Measurements from ENCODE around the gene CIT.

CIT gene

DNA sequence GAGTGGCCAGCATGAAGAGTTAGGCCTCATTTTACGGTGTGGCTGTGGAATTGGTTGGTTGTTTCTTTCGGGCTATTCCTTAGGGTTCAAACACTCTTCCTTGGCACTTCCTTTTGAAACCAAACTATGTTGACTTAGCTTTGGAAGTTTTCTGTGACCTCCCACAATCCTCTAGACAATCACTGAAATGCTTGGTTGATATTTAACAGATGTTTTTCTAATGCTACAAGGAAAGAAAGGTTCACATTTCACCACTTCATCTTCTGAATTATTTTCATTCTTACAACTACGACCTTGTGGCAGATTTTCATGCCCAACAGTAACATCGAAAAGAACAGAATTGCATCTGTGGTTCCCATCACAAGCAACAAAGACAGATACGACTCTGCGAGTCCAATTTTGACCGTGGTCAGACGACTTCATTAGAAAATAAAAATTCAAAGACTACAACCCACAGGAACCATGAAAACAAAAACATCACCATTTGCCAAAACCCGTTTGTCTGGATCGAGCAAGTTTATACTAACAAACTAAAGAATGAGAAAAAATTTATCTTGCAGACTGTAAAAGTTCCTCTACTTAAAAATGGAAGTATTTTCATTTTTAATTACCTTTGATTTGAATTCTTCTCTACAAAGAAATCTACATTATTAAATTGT is 192.3 kb downstream of the CIT start:
- 96% methylated on average over 10 of the region's 10 CpGs for WGBS
- Histone ChIP-seq H3K4me1 (ENCODE audit: insufficient read depth, low read length) (no peaks in the 10 kb centered on the region), H3K27me3 (ENCODE audit: insufficient read depth, low read length) (no peaks in the 10 kb centered on the region), H3K9ac (ENCODE audit: low read depth, low read length) (no peak overlapping the region), H3K4me3 (ENCODE audit: low read length) (no peak overlapping the region), H3K9me3 (ENCODE audit: insufficient read depth, low read depth, low read length) (no peaks in the 10 kb centered on the region), H3K27ac (ENCODE audit: low read depth, low read length) (no peak overlapping the region), H3K36me3 (ENCODE audit: insufficient read depth, low read length) (peaks cover 69% of the 10 kb centered on the region)

DNA sequence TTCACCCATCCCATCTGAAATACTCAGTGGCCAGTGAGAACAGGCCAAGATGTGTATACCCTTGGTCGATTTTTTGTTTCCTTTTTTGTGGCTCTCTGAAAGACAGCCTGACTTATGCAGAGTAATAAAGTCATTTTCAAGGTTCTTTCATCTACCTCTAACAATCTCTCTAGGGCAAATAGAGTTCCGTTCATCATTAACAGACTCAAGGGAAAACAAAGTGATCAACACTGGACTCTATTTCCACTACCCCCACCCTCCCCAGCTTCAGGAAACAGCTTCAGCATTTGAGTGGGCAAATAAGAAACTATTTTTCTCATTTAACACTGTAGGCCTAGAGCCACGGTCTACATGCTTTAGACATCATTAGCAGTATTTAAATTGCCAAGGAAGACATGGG is 193.3 kb downstream of the CIT start:
- Histone ChIP-seq H3K27ac (ENCODE audit: low read depth, low read length) (no peak overlapping the region), H3K4me1 (ENCODE audit: insufficient read depth, low read length) (peaks cover 6% of the 10 kb centered on the region; the same call in 1 of the 2 replicates), H3K36me3 (ENCODE audit: insufficient read depth, low read length) (peaks cover 72% of the 10 kb centered on the region), H3K27me3 (ENCODE audit: insufficient read depth, low read length) (no peaks in the 10 kb centered on the region), H3K9me3 (ENCODE audit: insufficient read depth, low read depth, low read length) (no peaks in the 10 kb centered on the region), H3K4me3 (ENCODE audit: low read length) (no peak overlapping the region), H3K9ac (ENCODE audit: low read depth, low read length) (no peak overlapping the region)
- WGBS = 95% methylated on average over 3 of the region's 3 CpGs

DNA sequence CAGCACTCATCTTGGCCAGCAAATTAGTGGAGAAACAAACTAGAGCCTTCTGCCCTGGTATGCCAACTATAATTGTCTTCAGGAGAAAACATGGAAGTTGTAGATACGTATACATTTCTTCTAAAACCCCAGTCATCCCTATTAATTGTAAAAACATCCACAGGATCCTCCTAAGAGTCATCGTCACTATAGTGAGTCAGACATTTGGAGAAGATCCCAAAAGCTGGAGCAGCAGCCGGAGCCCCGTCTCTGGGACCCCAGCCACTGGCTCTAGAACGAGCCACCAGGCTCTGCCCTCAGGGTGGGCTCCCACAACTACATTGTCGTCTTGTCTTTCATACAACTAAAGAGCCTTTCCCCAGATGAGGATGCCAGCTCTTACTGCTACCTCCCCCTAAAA is 193.7 kb downstream of the CIT start:
- H3K9ac ChIP-seq (ENCODE audit: low read depth, low read length) = no peak overlapping the region
- WGBS = 90% methylated on average over 6 of the region's 6 CpGs
- H3K9me3 ChIP-seq (ENCODE audit: insufficient read depth, low read depth, low read length) = no peaks in the 10 kb centered on the region
- H3K36me3 ChIP-seq (ENCODE audit: insufficient read depth, low read length) = peaks cover 72% of the 10 kb centered on the region
- no peaks in the 10 kb centered on the region for H3K27me3 ChIP-seq (ENCODE audit: insufficient read depth, low read length)
- no peak overlapping the region for H3K27ac ChIP-seq (ENCODE audit: low read depth, low read length)
- H3K4me1 ChIP-seq (ENCODE audit: insufficient read depth, low read length) = peaks cover 10% of the 10 kb centered on the region; the same call in 1 of the 2 replicates
- no peak overlapping the region for H3K4me3 ChIP-seq (ENCODE audit: low read length)

DNA sequence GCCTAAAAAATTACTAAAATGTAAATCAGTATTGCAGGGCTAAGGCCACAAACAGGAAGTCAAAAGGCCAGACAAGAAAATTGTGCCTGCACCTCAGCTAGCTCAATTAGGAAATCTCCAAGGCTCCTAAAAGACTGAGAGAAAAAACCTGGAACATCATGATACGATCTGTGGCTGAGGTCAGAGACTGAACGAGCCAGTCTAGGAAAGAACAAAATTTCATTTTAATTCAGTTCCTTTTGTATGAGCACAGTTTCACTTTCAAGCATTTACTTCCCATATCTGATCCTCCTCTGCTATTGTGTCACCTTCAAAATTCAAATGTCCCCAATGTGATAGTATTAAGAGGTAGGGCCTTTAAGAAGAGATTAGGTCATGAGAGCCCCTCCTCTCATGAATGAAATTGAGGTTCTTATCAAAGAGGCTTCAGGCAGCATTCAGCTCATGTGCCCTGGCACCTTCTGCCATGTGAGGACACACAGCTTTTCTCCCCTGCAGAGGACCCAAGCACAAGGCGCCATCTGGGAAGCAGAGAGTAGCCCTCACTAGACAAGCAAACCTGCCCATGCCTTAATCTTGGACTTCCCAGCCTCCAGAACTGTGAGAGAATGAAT is 194.4 kb downstream of the CIT start:
- Histone ChIP-seq H3K36me3 (ENCODE audit: insufficient read depth, low read length) (peaks cover 72% of the 10 kb centered on the region), H3K4me3 (ENCODE audit: low read length) (no peak overlapping the region), H3K27ac (ENCODE audit: low read depth, low read length) (no peak overlapping the region), H3K9ac (ENCODE audit: low read depth, low read length) (no peak overlapping the region), H3K9me3 (ENCODE audit: insufficient read depth, low read depth, low read length) (no peaks in the 10 kb centered on the region), H3K4me1 (ENCODE audit: insufficient read depth, low read length) (peaks cover 13% of the 10 kb centered on the region; the same call in 1 of the 2 replicates), H3K27me3 (ENCODE audit: insufficient read depth, low read length) (no peaks in the 10 kb centered on the region)
- WGBS = 94% methylated on average over 3 of the region's 3 CpGs

DNA sequence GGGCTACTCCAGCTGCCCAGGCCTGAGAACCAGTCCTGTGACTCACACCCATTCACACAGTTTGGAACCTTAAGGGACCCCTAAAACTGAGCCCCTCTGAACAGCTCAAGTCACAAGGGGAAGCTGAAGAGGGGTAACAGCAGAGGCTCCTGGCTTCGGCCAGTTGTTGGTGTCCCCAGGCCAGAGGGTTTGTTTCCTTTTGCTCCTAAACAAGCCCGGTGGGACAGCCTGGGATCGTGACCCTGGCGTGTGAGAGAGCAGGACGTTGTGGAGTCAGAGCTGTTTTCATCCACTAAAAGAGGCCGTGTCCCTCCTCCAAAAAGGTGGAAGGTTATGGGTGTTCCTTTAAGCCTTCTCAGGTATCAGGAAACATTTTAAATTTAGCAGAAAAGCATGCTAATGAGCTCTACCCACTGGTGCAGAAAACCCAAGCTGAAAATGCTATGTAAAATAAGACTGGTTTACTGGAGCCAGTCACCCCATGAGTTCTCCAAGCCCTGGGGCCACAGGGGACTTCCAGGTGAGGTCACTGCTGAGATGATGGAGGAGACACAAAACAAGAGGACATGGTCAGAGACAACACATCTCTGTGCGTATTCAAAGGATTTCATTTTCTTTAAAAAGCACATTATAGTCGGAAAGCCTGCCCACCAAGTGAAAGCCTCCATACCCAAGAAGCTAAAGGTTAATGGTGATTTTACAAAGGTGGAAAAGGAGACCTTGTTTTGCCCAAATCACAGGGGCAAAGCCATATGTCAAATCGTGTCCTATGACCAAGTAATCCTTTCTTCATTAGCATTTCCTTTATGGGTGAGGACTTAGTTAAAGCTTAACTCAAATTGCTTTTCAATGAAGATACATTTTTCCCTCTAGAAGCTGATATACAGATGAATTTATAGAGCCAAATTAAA is 195.1 kb downstream of the CIT start:
- H3K36me3 ChIP-seq (ENCODE audit: insufficient read depth, low read length) = peaks cover 71% of the 10 kb centered on the region
- no peaks in the 10 kb centered on the region for H3K9me3 ChIP-seq (ENCODE audit: insufficient read depth, low read depth, low read length)
- no peak overlapping the region for H3K9ac ChIP-seq (ENCODE audit: low read depth, low read length)
- peak overlapping the region; percentile 32; the same call in 1 of the 2 replicates for H3K27ac ChIP-seq (ENCODE audit: low read depth, low read length)
- H3K4me1 ChIP-seq (ENCODE audit: insufficient read depth, low read length) = peaks cover 13% of the 10 kb centered on the region; the same call in 1 of the 2 replicates
- no peak overlapping the region for H3K4me3 ChIP-seq (ENCODE audit: low read length)
- no peaks in the 10 kb centered on the region for H3K27me3 ChIP-seq (ENCODE audit: insufficient read depth, low read length)
- WGBS = 88% methylated on average over 9 of the region's 9 CpGs

DNA sequence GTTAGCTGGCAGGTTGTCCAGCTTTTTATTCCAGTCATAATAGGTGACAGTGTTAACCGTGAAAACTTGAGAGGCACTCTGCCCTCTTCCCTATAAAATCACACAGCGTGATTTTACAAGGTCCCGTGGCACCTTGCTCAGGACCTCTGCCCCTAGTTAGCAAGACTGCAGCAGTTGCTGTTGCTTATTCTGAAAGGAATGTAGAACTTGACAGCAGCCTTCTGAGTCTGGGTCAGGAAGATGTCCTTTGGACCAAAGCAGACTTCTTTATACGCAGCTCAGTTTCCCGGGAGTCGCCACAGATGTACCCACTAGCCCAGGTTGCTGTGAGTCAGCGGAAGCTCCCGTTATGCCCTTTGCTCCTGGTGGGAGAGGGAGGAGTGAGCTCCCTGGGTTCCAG is 196.0 kb downstream of the CIT start:
- H3K27ac ChIP-seq (ENCODE audit: low read depth, low read length) = no peak overlapping the region; the same call in 1 of the 2 replicates
- H3K9ac ChIP-seq (ENCODE audit: low read depth, low read length) = no peak overlapping the region
- H3K4me3 ChIP-seq (ENCODE audit: low read length) = no peak overlapping the region
- H3K36me3 ChIP-seq (ENCODE audit: insufficient read depth, low read length) = peaks cover 71% of the 10 kb centered on the region
- no peaks in the 10 kb centered on the region for H3K9me3 ChIP-seq (ENCODE audit: insufficient read depth, low read depth, low read length)
- H3K27me3 ChIP-seq (ENCODE audit: insufficient read depth, low read length) = no peaks in the 10 kb centered on the region
- H3K4me1 ChIP-seq (ENCODE audit: insufficient read depth, low read length) = peaks cover 13% of the 10 kb centered on the region; the same call in 1 of the 2 replicates
- 96% methylated on average over 8 of the region's 8 CpGs for WGBS

DNA sequence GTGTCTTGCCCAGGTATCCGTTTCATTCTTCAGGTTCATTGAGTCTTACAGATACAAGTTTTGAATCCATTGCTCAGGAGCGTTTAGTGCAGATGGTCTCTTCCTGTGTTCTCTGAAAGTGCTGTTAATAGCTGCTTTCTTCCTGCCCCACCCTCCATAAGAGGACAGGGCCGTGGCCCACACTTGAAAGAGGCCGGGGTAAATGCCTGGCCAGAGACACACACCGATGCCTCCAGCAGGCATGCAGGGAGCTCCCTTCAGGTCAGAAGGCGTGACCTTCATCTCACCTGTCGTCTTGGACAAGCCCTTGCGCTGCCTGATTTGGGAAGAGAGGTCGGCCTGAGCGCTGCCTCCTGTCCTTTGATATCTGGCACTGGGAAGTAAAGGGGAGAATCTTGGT is 197.6 kb downstream of the CIT start:
- peak overlapping the region; percentile 5; the same call in 1 of the 2 replicates for H3K27ac ChIP-seq (ENCODE audit: low read depth, low read length)
- no peaks in the 10 kb centered on the region for H3K27me3 ChIP-seq (ENCODE audit: insufficient read depth, low read length)
- no peak overlapping the region for H3K9ac ChIP-seq (ENCODE audit: low read depth, low read length)
- H3K36me3 ChIP-seq (ENCODE audit: insufficient read depth, low read length) = peaks cover 80% of the 10 kb centered on the region
- no peaks in the 10 kb centered on the region for H3K9me3 ChIP-seq (ENCODE audit: insufficient read depth, low read depth, low read length)
- WGBS = 87% methylated on average over 10 of the region's 10 CpGs
- H3K4me1 ChIP-seq (ENCODE audit: insufficient read depth, low read length) = peaks cover 13% of the 10 kb centered on the region; the same call in 1 of the 2 replicates
- H3K4me3 ChIP-seq (ENCODE audit: low read length) = no peak overlapping the region

DNA sequence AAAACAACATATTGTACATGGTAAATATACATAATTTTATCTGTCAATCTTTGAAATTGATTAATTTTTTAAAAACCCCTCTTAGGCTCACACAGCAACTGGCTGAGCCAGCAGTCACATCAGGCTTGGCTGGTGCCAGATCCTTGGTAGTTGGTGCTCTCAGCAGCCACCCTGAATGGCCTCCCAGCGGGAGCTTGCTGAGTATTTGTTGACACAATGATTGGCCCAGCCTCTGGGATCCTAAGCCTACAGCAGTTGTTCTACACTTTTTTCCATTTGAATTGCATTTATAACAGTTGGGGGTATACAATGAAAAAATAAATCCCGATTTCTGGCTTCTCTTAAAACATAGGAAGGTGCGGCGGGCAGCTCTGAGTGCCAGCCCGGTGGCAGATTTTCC is 198.0 kb downstream of the CIT start:
- Histone ChIP-seq H3K4me1 (ENCODE audit: insufficient read depth, low read length) (peaks cover 13% of the 10 kb centered on the region; the same call in 1 of the 2 replicates), H3K9me3 (ENCODE audit: insufficient read depth, low read depth, low read length) (no peaks in the 10 kb centered on the region), H3K36me3 (ENCODE audit: insufficient read depth, low read length) (peaks cover 84% of the 10 kb centered on the region), H3K27ac (ENCODE audit: low read depth, low read length) (peak overlapping the region; percentile 5; the same call in 1 of the 2 replicates), H3K4me3 (ENCODE audit: low read length) (no peak overlapping the region), H3K9ac (ENCODE audit: low read depth, low read length) (no peak overlapping the region), H3K27me3 (ENCODE audit: insufficient read depth, low read length) (no peaks in the 10 kb centered on the region)
- 81% methylated on average over 5 of the region's 5 CpGs for WGBS

DNA sequence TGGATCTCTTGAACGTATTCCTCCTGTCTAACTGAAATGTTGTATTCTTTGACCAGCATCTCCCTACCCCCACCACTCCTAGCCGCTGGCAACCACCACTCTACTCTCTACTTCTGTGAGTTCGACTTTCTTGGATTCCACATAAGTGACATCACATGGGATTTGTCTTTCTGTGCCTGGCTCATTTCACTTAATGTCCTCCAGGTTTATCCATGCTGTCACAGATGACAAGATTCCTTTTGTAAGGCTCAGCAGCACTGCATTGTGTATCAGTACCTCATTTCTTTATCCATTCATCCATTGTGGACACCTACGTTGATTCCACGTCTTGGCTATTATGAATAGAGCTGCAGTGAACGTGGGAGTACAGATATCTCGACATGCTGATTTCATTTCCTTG is 198.7 kb downstream of the CIT start:
- H3K36me3 ChIP-seq (ENCODE audit: insufficient read depth, low read length) = peaks cover 90% of the 10 kb centered on the region
- WGBS = 94% methylated on average over 7 of the region's 7 CpGs
- H3K4me1 ChIP-seq (ENCODE audit: insufficient read depth, low read length) = peaks cover 13% of the 10 kb centered on the region; the same call in 1 of the 2 replicates

DNA sequence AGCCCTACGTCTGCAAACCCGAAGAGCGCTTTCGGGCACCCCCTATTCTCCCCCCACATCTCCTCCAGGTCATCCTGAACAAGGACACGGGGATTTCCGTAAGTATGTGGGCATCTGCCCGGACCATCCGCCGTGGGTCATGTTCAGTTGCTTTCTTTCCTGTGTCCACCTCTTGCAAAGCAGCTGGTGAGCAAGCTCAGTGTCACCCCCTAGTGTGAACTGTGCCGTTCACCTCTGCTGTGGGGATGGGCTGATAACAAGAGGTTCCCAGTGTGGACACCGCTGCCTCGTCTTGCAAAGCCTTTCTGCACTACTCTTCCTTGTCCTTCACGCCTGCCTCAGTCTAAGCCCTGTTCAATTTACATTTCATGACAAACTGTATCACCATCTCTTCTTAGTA is 200.5 kb downstream of the CIT start:
- 95% methylated on average over 13 of the region's 13 CpGs for WGBS

More for the DNA sequence above, 198.7 kb downstream of the CIT start:
- H3K9me3 ChIP-seq (ENCODE audit: insufficient read depth, low read depth, low read length) = no peaks in the 10 kb centered on the region
- H3K4me3 ChIP-seq (ENCODE audit: low read length) = no peak overlapping the region
- H3K27me3 ChIP-seq (ENCODE audit: insufficient read depth, low read length) = no peaks in the 10 kb centered on the region
- no peak overlapping the region for H3K27ac ChIP-seq (ENCODE audit: low read depth, low read length)
- no peak overlapping the region for H3K9ac ChIP-seq (ENCODE audit: low read depth, low read length)

DNA sequence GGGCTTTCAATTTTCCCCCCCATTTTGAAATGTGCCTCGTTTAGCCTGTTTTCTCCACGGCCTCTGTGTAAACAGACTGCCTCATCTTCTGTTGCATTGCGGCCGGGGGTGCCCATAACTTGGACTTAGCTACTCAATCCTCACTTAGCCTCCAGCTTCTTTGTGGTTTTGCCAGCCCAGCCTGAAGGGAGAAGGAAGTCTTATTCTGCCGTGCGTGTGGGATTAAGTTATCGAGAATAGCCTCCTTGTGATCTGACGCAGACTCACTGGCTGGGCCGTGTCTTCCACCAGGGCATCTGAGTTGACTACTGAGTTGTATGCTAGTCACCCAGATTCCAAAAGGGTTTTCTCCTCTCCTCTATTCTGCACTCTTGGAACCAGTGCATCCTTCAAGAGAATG is 201.1 kb downstream of the CIT start:
- 95% methylated on average over 9 of the region's 9 CpGs for WGBS
- H3K9ac ChIP-seq (ENCODE audit: low read depth, low read length) = no peak overlapping the region
- no peaks in the 10 kb centered on the region for H3K9me3 ChIP-seq (ENCODE audit: insufficient read depth, low read depth, low read length)
- H3K4me1 ChIP-seq (ENCODE audit: insufficient read depth, low read length) = peaks cover 13% of the 10 kb centered on the region; the same call in 1 of the 2 replicates
- H3K4me3 ChIP-seq (ENCODE audit: low read length) = no peak overlapping the region
- H3K27ac ChIP-seq (ENCODE audit: low read depth, low read length) = no peak overlapping the region
- H3K36me3 ChIP-seq (ENCODE audit: insufficient read depth, low read length) = peaks cover 98% of the 10 kb centered on the region
- H3K27me3 ChIP-seq (ENCODE audit: insufficient read depth, low read length) = no peaks in the 10 kb centered on the region

More for the DNA sequence above, 200.5 kb downstream of the CIT start:
- no peak overlapping the region for H3K9ac ChIP-seq (ENCODE audit: low read depth, low read length)
- H3K4me1 ChIP-seq (ENCODE audit: insufficient read depth, low read length) = peaks cover 13% of the 10 kb centered on the region; the same call in 1 of the 2 replicates
- H3K27ac ChIP-seq (ENCODE audit: low read depth, low read length) = no peak overlapping the region
- H3K27me3 ChIP-seq (ENCODE audit: insufficient read depth, low read length) = no peaks in the 10 kb centered on the region
- H3K4me3 ChIP-seq (ENCODE audit: low read length) = no peak overlapping the region
- peaks cover 98% of the 10 kb centered on the region for H3K36me3 ChIP-seq (ENCODE audit: insufficient read depth, low read length)
- H3K9me3 ChIP-seq (ENCODE audit: insufficient read depth, low read depth, low read length) = no peaks in the 10 kb centered on the region
